ENCODE measurements around the gene ERBIN.

ERBIN gene

GRCh38 chr5:65992630-65993029 lies 66.3 kb downstream of the ERBIN start:
- H3K27ac ChIP-seq = no peak overlapping the region
- TF ChIP-seq, protein P1, sequence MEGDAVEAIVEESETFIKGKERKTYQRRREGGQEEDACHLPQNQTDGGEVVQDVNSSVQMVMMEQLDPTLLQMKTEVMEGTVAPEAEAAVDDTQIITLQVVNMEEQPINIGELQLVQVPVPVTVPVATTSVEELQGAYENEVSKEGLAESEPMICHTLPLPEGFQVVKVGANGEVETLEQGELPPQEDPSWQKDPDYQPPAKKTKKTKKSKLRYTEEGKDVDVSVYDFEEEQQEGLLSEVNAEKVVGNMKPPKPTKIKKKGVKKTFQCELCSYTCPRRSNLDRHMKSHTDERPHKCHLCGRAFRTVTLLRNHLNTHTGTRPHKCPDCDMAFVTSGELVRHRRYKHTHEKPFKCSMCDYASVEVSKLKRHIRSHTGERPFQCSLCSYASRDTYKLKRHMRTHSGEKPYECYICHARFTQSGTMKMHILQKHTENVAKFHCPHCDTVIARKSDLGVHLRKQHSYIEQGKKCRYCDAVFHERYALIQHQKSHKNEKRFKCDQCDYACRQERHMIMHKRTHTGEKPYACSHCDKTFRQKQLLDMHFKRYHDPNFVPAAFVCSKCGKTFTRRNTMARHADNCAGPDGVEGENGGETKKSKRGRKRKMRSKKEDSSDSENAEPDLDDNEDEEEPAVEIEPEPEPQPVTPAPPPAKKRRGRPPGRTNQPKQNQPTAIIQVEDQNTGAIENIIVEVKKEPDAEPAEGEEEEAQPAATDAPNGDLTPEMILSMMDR (conservative IDR thresholded peaks at IDR 0.05) = no peak
- no peak for TF ChIP-seq ZFX (IDR thresholded peaks at IDR 0.05)

- no peak overlapping the region for H3K27ac ChIP-seq
- no peak for TF ChIP-seq ZFX (IDR thresholded peaks at IDR 0.05)
- TF ChIP-seq, protein P1 (conservative IDR thresholded peaks at IDR 0.05) = no peak
Measured at GRCh38 chr5:65994117-65994786, 67.9 kb downstream of the ERBIN start.

GRCh38 chr5:65999061-65999723 lies 72.8 kb downstream of the ERBIN start:
- no peak overlapping the region for H3K27ac ChIP-seq
- TF ChIP-seq, protein P1 (conservative IDR thresholded peaks at IDR 0.05) = no peak
- TF ChIP-seq ZFX (IDR thresholded peaks at IDR 0.05) = no peak

GRCh38 chr5:66001952-66002351 lies 75.6 kb downstream of the ERBIN start:
- TF ChIP-seq, protein P1 (conservative IDR thresholded peaks at IDR 0.05) = no peak
- TF ChIP-seq ZFX (IDR thresholded peaks at IDR 0.05) = no peak
- H3K27ac ChIP-seq = no peak overlapping the region

DNA sequence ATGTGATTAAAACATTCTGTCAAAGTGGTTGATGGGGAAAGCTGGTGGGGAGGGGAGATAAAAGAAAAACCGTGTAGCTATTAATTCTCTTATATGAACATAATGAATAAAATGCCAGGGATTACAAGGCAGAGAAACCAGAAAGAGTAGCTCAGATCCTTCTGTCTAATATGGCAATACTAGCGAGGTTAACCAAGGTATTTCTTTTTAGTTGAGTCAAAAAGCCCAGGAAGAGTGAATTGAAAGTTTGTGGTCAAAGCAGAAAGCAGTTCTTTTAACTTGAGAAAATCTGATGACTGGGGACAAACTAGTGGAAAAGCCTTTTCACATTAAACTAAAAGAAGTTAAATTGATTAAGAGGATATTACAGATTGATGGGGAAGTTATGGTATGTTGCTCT lies 76.0 kb downstream of the ERBIN start:
- TF ChIP-seq ZFX (IDR thresholded peaks at IDR 0.05) = no peak
- TF ChIP-seq, protein P1 (conservative IDR thresholded peaks at IDR 0.05) = no peak
- H3K27ac ChIP-seq = no peak overlapping the region

- TF ChIP-seq, protein P1 (conservative IDR thresholded peaks at IDR 0.05) = no peak
- TF ChIP-seq ZFX (IDR thresholded peaks at IDR 0.05) = no peak
- H3K27ac ChIP-seq = no peak overlapping the region
Measured at GRCh38 chr5:66004216-66004615, 77.8 kb downstream of the ERBIN start.

DNA sequence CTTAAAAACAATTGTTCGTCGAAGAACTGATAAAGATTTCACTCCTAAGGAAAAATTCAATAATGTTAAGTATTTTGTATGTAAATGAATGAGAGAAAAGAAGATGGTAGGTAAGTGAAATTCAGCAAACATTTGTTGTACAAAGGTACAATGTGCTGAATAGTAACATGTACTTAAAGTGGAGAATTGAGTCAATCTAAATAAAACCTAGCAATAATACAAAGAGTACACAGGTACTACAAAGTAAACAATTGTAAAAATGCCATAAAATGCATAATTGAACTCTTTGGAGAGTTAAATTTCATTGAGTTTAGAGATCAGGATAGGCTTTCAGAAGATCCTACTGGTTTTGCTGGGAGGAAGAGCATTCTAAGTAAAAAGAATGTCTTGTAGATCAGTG lies 82.9 kb downstream of the ERBIN start:
- TF ChIP-seq ZFX (IDR thresholded peaks at IDR 0.05) = no peak
- TF ChIP-seq, protein P1 (conservative IDR thresholded peaks at IDR 0.05) = no peak
- no peak overlapping the region for H3K27ac ChIP-seq
